NCI-H1417 treated with DMSO at 0.1 percent for 48 hours (cell line): ENCODE data around the gene TMBIM6.
"Not testable (repeated sequence)": the region's sequence is repeated elsewhere in the genome, so short reads cannot be mapped to it uniquely, and the experiment has no call there.

Experiments used
- DNase-seq: peaks from one replicate; lab custom pipeline; 2025; lab: John Stamatoyannopoulos, UW

TMBIM6 gene

GRCh38 chr12:49777341-49777740, 36.0 kb downstream of the TMBIM6 start:
- DNase-seq = no peak

GRCh38 chr12:49777800-49778748, 36.7 kb downstream of the TMBIM6 start:
- DNase-seq = no peak

GRCh38 chr12:49779581-49779980, 38.2 kb downstream of the TMBIM6 start:
- DNase-seq = no peak

GRCh38 chr12:49780914-49781313, 39.6 kb downstream of the TMBIM6 start:
- not testable (repeated sequence) for DNase-seq

GRCh38 chr12:49783917-49784676, 42.7 kb downstream of the TMBIM6 start:
- DNase-seq = no peak

GRCh38 chr12:49784756-49785409, 43.5 kb downstream of the TMBIM6 start:
- DNase-seq = no peak

GRCh38 chr12:49787672-49788071, 46.3 kb downstream of the TMBIM6 start:
- no peak for DNase-seq

GRCh38 chr12:49789992-49790391, 48.6 kb downstream of the TMBIM6 start:
- DNase-seq = no peak

GRCh38 chr12:49790741-49791555, 49.6 kb downstream of the TMBIM6 start:
- no peak for DNase-seq

GRCh38 chr12:49791700-49792099, 50.3 kb downstream of the TMBIM6 start:
- DNase-seq = no peak

GRCh38 chr12:49792181-49792970, 51.0 kb downstream of the TMBIM6 start:
- DNase-seq = no peak

- no peak for DNase-seq
Measured at GRCh38 chr12:49792976-49793580, 51.7 kb downstream of the TMBIM6 start.

GRCh38 chr12:49793620-49794019, 52.3 kb downstream of the TMBIM6 start:
- no peak for DNase-seq

- no peak for DNase-seq
Measured at GRCh38 chr12:49794021-49794420, 52.7 kb downstream of the TMBIM6 start.

GRCh38 chr12:49794811-49795653, 53.7 kb downstream of the TMBIM6 start:
- no peak for DNase-seq

GRCh38 chr12:49795654-49796105, 54.3 kb downstream of the TMBIM6 start:
- no peak for DNase-seq

GRCh38 chr12:49796155-49796554, 54.8 kb downstream of the TMBIM6 start:
- DNase-seq = no peak

GRCh38 chr12:49796606-49797448, 55.5 kb downstream of the TMBIM6 start:
- DNase-seq = no peak

- DNase-seq = no peak
Measured at GRCh38 chr12:49797449-49797776, 56.1 kb downstream of the TMBIM6 start.
